Suprapubic skin (tissue), 4 donors: Measurements from ENCODE around the gene IFI35.
"Not testable (repeated sequence)": the region's sequence is repeated elsewhere in the genome, so short reads cannot be mapped to it uniquely, and the experiment has no call there.

Experiments used
- EP300 ChIP-seq: sonication (generic); formaldehyde crosslinking; IDR thresholded peaks from one replicate; pipeline ENCODE4 v1.6.1; 2017; ENCODE audit warnings: antibody characterized with exemption
- POLR2A ChIP-seq, 2 donors: fragments of 450-650 bp; IDR thresholded peaks; one replicate each; pipeline ENCODE4 v1.6.1; 2017; ENCODE audit warnings: antibody characterized with exemption in 2 of 2, mild to moderate bottlenecking in 2 of 2, moderate library complexity in 2 of 2
- POLR2AphosphoS5 ChIP-seq, 3 donors: sonication (generic); formaldehyde crosslinking; IDR thresholded peaks; one replicate each; pipeline ENCODE4 v1.6.1; 2017; ENCODE audit warnings: antibody characterized with exemption in 3 of 3
- TF ChIP-seq, protein P1 (sequence below), 2 donors: fragments of 200-600 bp in 1 of 2; fragments of 450-650 bp in 1 of 2; sonication (generic) in 1 of 2; IDR thresholded peaks; one replicate each; pipeline ENCODE4 v1.5.1; 2016 to 2019; ENCODE audit warnings: antibody characterized with exemption in 2 of 2, mild to moderate bottlenecking in 1 of 2, moderate library complexity in 1 of 2

DNA sequence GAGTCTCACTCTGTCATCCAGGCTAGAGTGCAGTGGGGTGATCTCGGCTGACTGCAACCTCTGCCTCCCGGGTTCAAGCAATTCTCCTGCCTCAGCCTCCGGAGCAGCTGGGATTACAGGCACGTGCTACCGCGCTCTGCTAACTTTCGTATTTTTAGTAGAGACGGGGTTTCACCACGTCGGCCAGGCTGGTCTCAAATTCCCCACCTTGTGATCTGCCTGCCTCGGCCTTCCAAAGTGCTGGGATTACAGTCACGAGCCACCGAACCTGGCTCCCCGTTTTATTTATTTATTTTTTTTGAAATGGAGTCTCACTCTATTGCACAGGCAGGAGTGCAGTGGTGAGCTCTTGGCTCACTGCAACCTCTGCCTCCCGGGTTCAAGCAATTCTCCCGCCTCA is 30.9 kb upstream of the IFI35 start:
- TF ChIP-seq, protein P1, sequence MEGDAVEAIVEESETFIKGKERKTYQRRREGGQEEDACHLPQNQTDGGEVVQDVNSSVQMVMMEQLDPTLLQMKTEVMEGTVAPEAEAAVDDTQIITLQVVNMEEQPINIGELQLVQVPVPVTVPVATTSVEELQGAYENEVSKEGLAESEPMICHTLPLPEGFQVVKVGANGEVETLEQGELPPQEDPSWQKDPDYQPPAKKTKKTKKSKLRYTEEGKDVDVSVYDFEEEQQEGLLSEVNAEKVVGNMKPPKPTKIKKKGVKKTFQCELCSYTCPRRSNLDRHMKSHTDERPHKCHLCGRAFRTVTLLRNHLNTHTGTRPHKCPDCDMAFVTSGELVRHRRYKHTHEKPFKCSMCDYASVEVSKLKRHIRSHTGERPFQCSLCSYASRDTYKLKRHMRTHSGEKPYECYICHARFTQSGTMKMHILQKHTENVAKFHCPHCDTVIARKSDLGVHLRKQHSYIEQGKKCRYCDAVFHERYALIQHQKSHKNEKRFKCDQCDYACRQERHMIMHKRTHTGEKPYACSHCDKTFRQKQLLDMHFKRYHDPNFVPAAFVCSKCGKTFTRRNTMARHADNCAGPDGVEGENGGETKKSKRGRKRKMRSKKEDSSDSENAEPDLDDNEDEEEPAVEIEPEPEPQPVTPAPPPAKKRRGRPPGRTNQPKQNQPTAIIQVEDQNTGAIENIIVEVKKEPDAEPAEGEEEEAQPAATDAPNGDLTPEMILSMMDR (IDR thresholded peaks at IDR 0.05) = not testable (repeated sequence)
- not testable (repeated sequence) for TF ChIP-seq POLR2AphosphoS5 (IDR thresholded peaks at IDR 0.05); POLR2A (IDR thresholded peaks at IDR 0.05); EP300
